ENCODE data around the gene PTPRK. TPM values are rescaled to one million over a fixed set of nuclear protein-coding genes. Genes with fewer than 3 reads are reported as not detected.

PTPRK gene
- total and polyA plus RNA-seq, 10 of the 15 experiments (the other 5 are each of a cell fraction or from before 2014, with no cell fraction given) = 0.23 to 1.9 (median 0.55) TPM

DNA sequence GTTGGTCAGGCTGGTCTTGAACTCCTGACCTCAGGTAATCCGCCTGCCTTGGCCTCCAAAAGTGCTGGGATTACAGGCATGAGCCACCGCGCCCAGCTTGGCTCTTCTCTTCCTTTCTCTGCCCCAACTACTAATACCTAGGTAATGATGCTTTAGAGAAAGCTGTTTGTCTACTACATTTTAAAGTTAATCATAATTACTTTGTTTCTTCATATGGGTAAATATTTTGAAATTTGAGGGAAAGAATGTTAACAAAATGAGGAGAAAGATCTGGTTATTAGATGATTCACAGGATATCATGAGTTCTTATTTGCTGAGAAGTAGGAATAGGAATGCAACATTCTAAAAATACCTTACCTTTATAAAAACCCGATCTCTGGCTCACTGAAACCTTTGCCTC, 18.4 kb upstream of the PTPRK start:
- BruUV-seq (replicated peaks) = no TSS peak

DNA sequence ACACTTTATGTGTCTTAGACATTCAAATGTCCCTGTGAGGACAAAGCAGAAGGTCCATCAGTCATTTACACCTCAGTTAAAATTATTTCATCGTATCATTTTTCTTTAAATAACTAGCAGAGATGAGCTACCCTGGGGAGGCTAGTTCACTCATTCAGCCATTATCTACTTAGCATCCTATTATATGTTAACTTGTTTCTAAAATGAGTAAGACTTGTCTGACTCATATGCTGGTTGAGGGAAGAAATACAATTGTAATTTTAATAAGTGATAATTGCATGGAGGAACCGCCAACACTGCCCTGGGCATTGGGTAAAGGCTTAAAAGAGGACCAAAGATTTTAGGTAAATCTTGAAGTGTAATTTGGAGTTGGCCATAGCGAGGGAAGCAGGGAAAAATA, 12.4 kb upstream of the PTPRK start:
- no peaks in the 10 kb centered on the region for H3K4me1 ChIP-seq (ENCODE audit: control insufficient read depth, insufficient read depth, low read length)
- CTCF ChIA-PET = no interaction called here
- H4K20me1 ChIP-seq (ENCODE audit: control insufficient read depth, insufficient read depth) = no peaks in the 10 kb centered on the region
- POLR2A ChIA-PET = no interaction called here
- SMC1A ChIA-PET (ENCODE audit: uncharacterized antibody, unreplicated experiment) = no interaction called here
- in situ Hi-C loops (cut with MboI) (no loop called here), intact Hi-C loops (cut with micrococcal nuclease; ENCODE audit: unreplicated experiment) (no loop called here)
- WGBS (ENCODE audit: insufficient coverage, insufficient replicate concordance, low lambda C conversion rate, missing lambda C conversion rate) = 9% methylated on average over 3 of the region's 3 CpGs
- no peaks in the 10 kb centered on the region for H3K79me2 ChIP-seq (ENCODE audit: control insufficient read depth, insufficient read depth, low read length)
- ATAC-seq (peak; percentile 59), FAIRE-seq (no peak), DNase-seq (ENCODE audit: low read depth, low spot score) (no peak)
- no peaks in the 10 kb centered on the region; a peak in 1 of 4 replicates for H3K27me3 ChIP-seq (replicated peaks in 1 of 2; ENCODE audit: control insufficient read depth in 2 of 2, insufficient read depth in 2 of 2, low read length in 1 of 2)
- no peak overlapping the region for H3K9ac ChIP-seq (ENCODE audit: control insufficient read depth, insufficient read depth, low read length)
- no peaks in the 10 kb centered on the region for H3K36me3 ChIP-seq (ENCODE audit: control insufficient read depth in 2 of 2, insufficient read depth in 2 of 2, low read length in 1 of 2)
- TF ChIP-seq, protein P1, sequence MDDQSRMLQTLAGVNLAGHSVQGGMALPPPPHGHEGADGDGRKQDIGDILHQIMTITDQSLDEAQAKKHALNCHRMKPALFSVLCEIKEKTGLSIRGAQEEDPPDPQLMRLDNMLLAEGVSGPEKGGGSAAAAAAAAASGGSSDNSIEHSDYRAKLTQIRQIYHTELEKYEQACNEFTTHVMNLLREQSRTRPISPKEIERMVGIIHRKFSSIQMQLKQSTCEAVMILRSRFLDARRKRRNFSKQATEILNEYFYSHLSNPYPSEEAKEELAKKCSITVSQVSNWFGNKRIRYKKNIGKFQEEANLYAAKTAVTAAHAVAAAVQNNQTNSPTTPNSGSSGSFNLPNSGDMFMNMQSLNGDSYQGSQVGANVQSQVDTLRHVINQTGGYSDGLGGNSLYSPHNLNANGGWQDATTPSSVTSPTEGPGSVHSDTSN (IDR thresholded peaks at IDR 0.05; ENCODE audit: insufficient replicate concordance, low read depth, low read length) = no peak
- TF ChIP-seq RELB (IDR thresholded peaks at IDR 0.05; ENCODE audit: low read depth) = no peak
- no peak for TF ChIP-seq POLR2AphosphoS5 (IDR thresholded peaks at IDR 0.05; ENCODE audit: low read length)
- TF ChIP-seq SMARCA5 (IDR thresholded peaks at IDR 0.05) = no peak
- TF ChIP-seq DPF2 (IDR thresholded peaks at IDR 0.05) = no peak
- TF ChIP-seq, protein P2, sequence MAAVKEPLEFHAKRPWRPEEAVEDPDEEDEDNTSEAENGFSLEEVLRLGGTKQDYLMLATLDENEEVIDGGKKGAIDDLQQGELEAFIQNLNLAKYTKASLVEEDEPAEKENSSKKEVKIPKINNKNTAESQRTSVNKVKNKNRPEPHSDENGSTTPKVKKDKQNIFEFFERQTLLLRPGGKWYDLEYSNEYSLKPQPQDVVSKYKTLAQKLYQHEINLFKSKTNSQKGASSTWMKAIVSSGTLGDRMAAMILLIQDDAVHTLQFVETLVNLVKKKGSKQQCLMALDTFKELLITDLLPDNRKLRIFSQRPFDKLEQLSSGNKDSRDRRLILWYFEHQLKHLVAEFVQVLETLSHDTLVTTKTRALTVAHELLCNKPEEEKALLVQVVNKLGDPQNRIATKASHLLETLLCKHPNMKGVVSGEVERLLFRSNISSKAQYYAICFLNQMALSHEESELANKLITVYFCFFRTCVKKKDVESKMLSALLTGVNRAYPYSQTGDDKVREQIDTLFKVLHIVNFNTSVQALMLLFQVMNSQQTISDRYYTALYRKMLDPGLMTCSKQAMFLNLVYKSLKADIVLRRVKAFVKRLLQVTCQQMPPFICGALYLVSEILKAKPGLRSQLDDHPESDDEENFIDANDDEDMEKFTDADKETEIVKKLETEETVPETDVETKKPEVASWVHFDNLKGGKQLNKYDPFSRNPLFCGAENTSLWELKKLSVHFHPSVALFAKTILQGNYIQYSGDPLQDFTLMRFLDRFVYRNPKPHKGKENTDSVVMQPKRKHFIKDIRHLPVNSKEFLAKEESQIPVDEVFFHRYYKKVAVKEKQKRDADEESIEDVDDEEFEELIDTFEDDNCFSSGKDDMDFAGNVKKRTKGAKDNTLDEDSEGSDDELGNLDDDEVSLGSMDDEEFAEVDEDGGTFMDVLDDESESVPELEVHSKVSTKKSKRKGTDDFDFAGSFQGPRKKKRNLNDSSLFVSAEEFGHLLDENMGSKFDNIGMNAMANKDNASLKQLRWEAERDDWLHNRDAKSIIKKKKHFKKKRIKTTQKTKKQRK (IDR thresholded peaks at IDR 0.05; ENCODE audit: low read depth, low read length) = no peak
- no peak for TF ChIP-seq SUZ12 (IDR thresholded peaks at IDR 0.05; ENCODE audit: unreplicated experiment)
- no peak for TF ChIP-seq TCF7 (IDR thresholded peaks at IDR 0.05; ENCODE audit: borderline replicate concordance)
- no peaks in the 10 kb centered on the region for H3K9me3 ChIP-seq (replicated peaks; ENCODE audit: control insufficient read depth, insufficient read depth, low read length)
- no peak overlapping the region for H3K4me2 ChIP-seq (ENCODE audit: control insufficient read depth, insufficient read depth)
- no peak overlapping the region for H3K27ac ChIP-seq (ENCODE audit: control insufficient read depth, insufficient read depth)
- BruUV-seq (replicated peaks) = no TSS peak
- RAD21 ChIA-PET (ENCODE audit: unreplicated experiment) = no interaction called here
- H2AFZ ChIP-seq (ENCODE audit: control insufficient read depth, low read depth, low read length) = no peak overlapping the region
- H3K4me3 ChIP-seq = no peak overlapping the region

More for the DNA sequence above, 18.4 kb upstream of the PTPRK start:
- in situ Hi-C loops (cut with MboI) (no loop called here), intact Hi-C loops (cut with micrococcal nuclease; ENCODE audit: unreplicated experiment) (no loop called here)
- CTCF ChIA-PET = no interaction called here
- WGBS (ENCODE audit: insufficient coverage, insufficient replicate concordance, low lambda C conversion rate, missing lambda C conversion rate) = 48% methylated on average over 4 of the region's 4 CpGs
- RAD21 ChIA-PET (ENCODE audit: unreplicated experiment) = no interaction called here
- Histone ChIP-seq H3K4me1 (ENCODE audit: control insufficient read depth, insufficient read depth, low read length) (no peaks in the 10 kb centered on the region), H2AFZ (ENCODE audit: control insufficient read depth, low read depth, low read length) (no peak overlapping the region), H3K4me3 (no peak overlapping the region), H3K27ac (ENCODE audit: control insufficient read depth, insufficient read depth) (no peak overlapping the region), H3K4me2 (ENCODE audit: control insufficient read depth, insufficient read depth) (no peak overlapping the region), H3K27me3 (replicated peaks in 1 of 2; ENCODE audit: control insufficient read depth in 2 of 2, insufficient read depth in 2 of 2, low read length in 1 of 2) (no peaks in the 10 kb centered on the region), H4K20me1 (ENCODE audit: control insufficient read depth, insufficient read depth) (no peaks in the 10 kb centered on the region), H3K79me2 (ENCODE audit: control insufficient read depth, insufficient read depth, low read length) (no peaks in the 10 kb centered on the region), H3K9ac (ENCODE audit: control insufficient read depth, insufficient read depth, low read length) (no peak overlapping the region), H3K9me3 (replicated peaks; ENCODE audit: control insufficient read depth, insufficient read depth, low read length) (no peaks in the 10 kb centered on the region), H3K36me3 (ENCODE audit: control insufficient read depth in 2 of 2, insufficient read depth in 2 of 2, low read length in 1 of 2) (no peaks in the 10 kb centered on the region)
- SMC1A ChIA-PET (ENCODE audit: uncharacterized antibody, unreplicated experiment) = interaction anchor here (0.6 to 1.0 kb wide), 2 partner anchors 17 to 89 kb away, joined by 3 read pairs; no protein-coding TSS in a partner anchor
- ATAC-seq = no peak
- TF ChIP-seq SRF (IDR thresholded peaks at IDR 0.05; ENCODE audit: low read depth in 2 of 2, low read length in 2 of 2) = no peak
- TF ChIP-seq IRF4 (IDR thresholded peaks at IDR 0.05; ENCODE audit: low read depth, low read length) = no peak
- TF ChIP-seq GABPA (IDR thresholded peaks at IDR 0.05; ENCODE audit: low read depth) = no peak
- TF ChIP-seq EP300 (IDR thresholded peaks at IDR 0.05; ENCODE audit: borderline replicate concordance in 1 of 2, control insufficient read depth in 1 of 2, low read depth in 2 of 2, low read length in 2 of 2) = no peak
- TF ChIP-seq HDGF (IDR thresholded peaks at IDR 0.05) = no peak
- no peak for TF ChIP-seq RUNX3 (IDR thresholded peaks at IDR 0.05; ENCODE audit: low read length)
- no peak for TF ChIP-seq MEF2B (IDR thresholded peaks at IDR 0.05; ENCODE audit: partially characterized antibody, poor library complexity, severe bottlenecking)
- TF ChIP-seq NR2C2 (IDR thresholded peaks at IDR 0.05; ENCODE audit: borderline replicate concordance, control insufficient read depth, insufficient read length, low read depth) = no peak
- DNase-seq (ENCODE audit: low read depth, low spot score) = no peak
- no peak for FAIRE-seq
- POLR2A ChIA-PET = no interaction called here

Measured in GM12878 (cell line).